ENCODE data around the gene GPX4.

GPX4 gene

GRCh38 chr19:1094978-1095701 lies 8.7 kb upstream of the GPX4 start, which contains the start of gene POLR2E:
Gene POLR2E, minus strand, starts transcription at chr19:1095375. Its CDS starts 60 bp downstream, at chr19:1095315.
- H3K4me3 ChIP-seq: peak within 1 kb of the TSS; percentile 88 to 99 (median 93)
- peak within 1 kb of the TSS; percentile 52 to 96 (median 91) for H3K27ac ChIP-seq

- H3K27ac ChIP-seq: peak overlapping the region in 18 of 21 experiments; percentile 49 to 96 (median 74)
- H3K4me3 ChIP-seq: no peak overlapping the region
Observed at GRCh38 chr19:1097810-1098176, 6.0 kb upstream of the GPX4 start.

GRCh38 chr19:1098177-1099051 lies 5.4 kb upstream of the GPX4 start:
- peak overlapping the region in 19 of 21 experiments; percentile 4 to 96 (median 76) for H3K27ac ChIP-seq
- no peak overlapping the region for H3K4me3 ChIP-seq

- H3K4me3 ChIP-seq: peak overlapping the region in 1 of 7 experiments; percentile 3
Observed at GRCh38 chr19:1101337-1101698, 2.5 kb upstream of the GPX4 start.

GRCh38 chr19:1102407-1103131 lies 1.2 kb upstream of the GPX4 start:
- H3K4me3 ChIP-seq: peak overlapping the region in 1 of 7 experiments; percentile 2

More at GRCh38 chr19:1101337-1101698, 2.5 kb upstream of the GPX4 start:
- H3K27ac ChIP-seq: peak overlapping the region in 20 of 21 experiments; percentile 77 to 99 (median 89)

GRCh38 chr19:1103132-1103707 lies 574 bp upstream of the GPX4 start:
- peak overlapping the region in 3 of 7 experiments; percentile 5 to 94 (median 14) for H3K4me3 ChIP-seq
- peak overlapping the region in 20 of 21 experiments; percentile 24 to 99 (median 89) for H3K27ac ChIP-seq

More at GRCh38 chr19:1102407-1103131, 1.2 kb upstream of the GPX4 start:
- H3K27ac ChIP-seq: peak overlapping the region; percentile 26 to 99 (median 89)

- Histone ChIP-seq H3K4me3 (peak overlapping the region; percentile 70 to 94 (median 85)), H3K27ac (peak overlapping the region; percentile 67 to 100 (median 98))
Observed at GRCh38 chr19:1104311-1105007, 665 bp downstream of the GPX4 start.

- H3K4me3 ChIP-seq: peak overlapping the region; percentile 70 to 94 (median 85)
- H3K27ac ChIP-seq: peak overlapping the region; percentile 67 to 100 (median 98)
Observed at GRCh38 chr19:1105008-1105872, 1.4 kb downstream of the GPX4 start.

GRCh38 chr19:1105873-1106840 lies 2.4 kb downstream of the GPX4 start:
- Histone ChIP-seq H3K4me3 (peak overlapping the region in 2 of 7 experiments; percentile 80 to 94), H3K27ac (peak overlapping the region in 12 of 21 experiments; percentile 2 to 99 (median 94))

- H3K4me3 ChIP-seq: no peak overlapping the region
- H3K27ac ChIP-seq: peak overlapping the region in 10 of 21 experiments; percentile 2 to 99 (median 16)
Observed at GRCh38 chr19:1106841-1107660, 3.3 kb downstream of the GPX4 start.

- H3K27ac ChIP-seq: peak overlapping the region in 5 of 21 experiments; percentile 4 to 65 (median 14)
- H3K4me3 ChIP-seq: no peak overlapping the region
Observed at GRCh38 chr19:1107661-1108261, 4.0 kb downstream of the GPX4 start.

- H3K4me3 ChIP-seq: no peak overlapping the region
Observed at GRCh38 chr19:1108291-1109031, 4.7 kb downstream of the GPX4 start.

GRCh38 chr19:1109032-1109551 lies 5.3 kb downstream of the GPX4 start:
- H3K4me3 ChIP-seq: no peak overlapping the region
- no peak overlapping the region for H3K27ac ChIP-seq

More at GRCh38 chr19:1108291-1109031, 4.7 kb downstream of the GPX4 start:
- H3K27ac ChIP-seq: peak overlapping the region in 1 of 21 experiments; percentile 6

Measured in skin epidermis (tissue), 12 donors.